Neural crest cell (in vitro differentiated cells): Measurements from ENCODE around the gene MAGI2. TPM values are rescaled to one million over a fixed set of nuclear protein-coding genes. Genes with fewer than 3 reads are reported as not detected.

Experiments used
- DNase-seq: peaks from one replicate; pipeline ENCODE4 v3.0.0; 2021; ENCODE audit warnings: low read depth, mixed read lengths, low spot score
- H3K27ac Mint-ChIP-seq: one replicate; pipeline ENCODE4 v1.8.0; 2021; ENCODE audit warnings: mild to moderate bottlenecking, mixed read lengths; ENCODE audit not compliant: unreplicated experiment
- H3K27me3 Mint-ChIP-seq: 2 replicates; pipeline ENCODE4 v1.8.0; 2021; ENCODE audit warnings: low read depth, mild to moderate bottlenecking, mixed read lengths
- H3K36me3 Mint-ChIP-seq: 2 replicates; pipeline ENCODE4 v1.8.0; 2021; ENCODE audit warnings: low read depth, mild to moderate bottlenecking, mixed read lengths
- H3K4me1 Mint-ChIP-seq: 2 replicates; pipeline ENCODE4 v1.8.0; 2021; ENCODE audit warnings: mixed read lengths
- H3K4me3 Mint-ChIP-seq: one replicate; pipeline ENCODE4 v1.8.0; 2021; ENCODE audit warnings: mild to moderate bottlenecking, mixed read lengths
- H3K9me3 Mint-ChIP-seq: 2 replicates; pipeline ENCODE4 v1.8.0; 2021; ENCODE audit warnings: mixed read lengths
- total RNA-seq: library from RNA; stranded (reverse); gene quantifications from 2 replicates; pipeline ENCODE4 v1.2.1, GENCODE V29; 2021
- TF ChIP-seq, protein P1 (sequence below): fragments of 200-600 bp; sonication (generic); conservative IDR thresholded peaks from 2 replicates; pipeline ENCODE4 v1.5.0; 2021; ENCODE audit warnings: antibody characterized with exemption, mild to moderate bottlenecking

Gene MAGI2
- total RNA-seq, 1 donor from 2014 or later: 10.0 TPM

GRCh38 chr7:79064187-79064823 lies 389.2 kb downstream of the MAGI2 start:
- DNase-seq: no peak
- no peaks in the 10 kb centered on the region for H3K4me1 Mint-ChIP-seq
- H3K9me3 Mint-ChIP-seq: peaks cover 3% of the 10 kb centered on the region
- TF ChIP-seq, protein P1, sequence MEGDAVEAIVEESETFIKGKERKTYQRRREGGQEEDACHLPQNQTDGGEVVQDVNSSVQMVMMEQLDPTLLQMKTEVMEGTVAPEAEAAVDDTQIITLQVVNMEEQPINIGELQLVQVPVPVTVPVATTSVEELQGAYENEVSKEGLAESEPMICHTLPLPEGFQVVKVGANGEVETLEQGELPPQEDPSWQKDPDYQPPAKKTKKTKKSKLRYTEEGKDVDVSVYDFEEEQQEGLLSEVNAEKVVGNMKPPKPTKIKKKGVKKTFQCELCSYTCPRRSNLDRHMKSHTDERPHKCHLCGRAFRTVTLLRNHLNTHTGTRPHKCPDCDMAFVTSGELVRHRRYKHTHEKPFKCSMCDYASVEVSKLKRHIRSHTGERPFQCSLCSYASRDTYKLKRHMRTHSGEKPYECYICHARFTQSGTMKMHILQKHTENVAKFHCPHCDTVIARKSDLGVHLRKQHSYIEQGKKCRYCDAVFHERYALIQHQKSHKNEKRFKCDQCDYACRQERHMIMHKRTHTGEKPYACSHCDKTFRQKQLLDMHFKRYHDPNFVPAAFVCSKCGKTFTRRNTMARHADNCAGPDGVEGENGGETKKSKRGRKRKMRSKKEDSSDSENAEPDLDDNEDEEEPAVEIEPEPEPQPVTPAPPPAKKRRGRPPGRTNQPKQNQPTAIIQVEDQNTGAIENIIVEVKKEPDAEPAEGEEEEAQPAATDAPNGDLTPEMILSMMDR: no peak
- no peaks in the 10 kb centered on the region for H3K27me3 Mint-ChIP-seq
- H3K4me3 Mint-ChIP-seq: no peak overlapping the region
- no peak overlapping the region for H3K27ac Mint-ChIP-seq
- no peaks in the 10 kb centered on the region for H3K36me3 Mint-ChIP-seq

- H3K9me3 Mint-ChIP-seq: peaks cover 3% of the 10 kb centered on the region
- TF ChIP-seq, protein P1: peak; percentile 35
- H3K4me1 Mint-ChIP-seq: no peaks in the 10 kb centered on the region
- no peak for DNase-seq
- no peak overlapping the region for H3K4me3 Mint-ChIP-seq
- no peaks in the 10 kb centered on the region for H3K36me3 Mint-ChIP-seq
- no peaks in the 10 kb centered on the region for H3K27me3 Mint-ChIP-seq
- no peak overlapping the region for H3K27ac Mint-ChIP-seq
Observed at GRCh38 chr7:79063019-79063698, 390.3 kb downstream of the MAGI2 start.

GRCh38 chr7:79060498-79060897 lies 393.0 kb downstream of the MAGI2 start:
- Mint-ChIP-seq H3K4me1 (no peaks in the 10 kb centered on the region), H3K27me3 (no peaks in the 10 kb centered on the region), H3K27ac (no peak overlapping the region), H3K4me3 (no peak overlapping the region), H3K9me3 (no peaks in the 10 kb centered on the region), H3K36me3 (no peaks in the 10 kb centered on the region)
- TF ChIP-seq, protein P1: no peak
- DNase-seq: no peak

DNA sequence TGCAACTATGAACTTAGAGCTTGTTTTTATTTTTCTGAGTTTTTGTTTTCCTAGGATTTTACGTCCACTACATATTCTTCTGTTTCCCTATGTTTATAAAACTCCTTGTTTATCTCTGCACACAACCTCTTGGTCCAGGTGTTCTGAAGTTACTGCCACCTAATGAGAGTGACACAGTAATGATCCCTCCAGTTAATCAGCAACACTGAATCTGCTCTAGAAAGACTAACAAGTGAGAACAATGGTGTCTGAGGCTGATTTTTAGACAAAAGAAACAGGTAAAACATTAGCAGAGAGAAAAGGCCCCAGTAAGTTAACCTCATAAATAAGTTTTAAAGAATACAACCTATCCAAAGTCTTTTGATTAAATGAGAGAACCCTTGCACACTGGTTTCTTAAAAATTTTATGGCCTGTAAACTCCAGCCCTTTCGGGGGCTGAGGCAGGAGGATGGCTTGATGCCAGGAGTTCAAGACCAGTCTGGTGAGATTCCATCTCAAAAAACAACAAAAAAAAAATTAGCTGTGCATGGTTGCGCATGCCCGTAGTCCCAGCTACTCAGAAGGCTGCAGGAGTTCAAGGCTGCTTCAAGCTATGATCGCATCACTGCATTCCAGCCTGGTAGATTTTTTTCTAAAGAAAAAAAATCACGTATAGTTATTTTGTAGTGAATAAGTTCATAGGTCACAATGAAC lies 397.6 kb downstream of the MAGI2 start:
- Mint-ChIP-seq H3K27me3 (no peaks in the 10 kb centered on the region), H3K27ac (no peak overlapping the region), H3K4me1 (peaks cover 4% of the 10 kb centered on the region), H3K36me3 (peaks cover 3% of the 10 kb centered on the region), H3K9me3 (no peaks in the 10 kb centered on the region), H3K4me3 (no peak overlapping the region)
- no peak for DNase-seq
- TF ChIP-seq, protein P1: no peak

DNA sequence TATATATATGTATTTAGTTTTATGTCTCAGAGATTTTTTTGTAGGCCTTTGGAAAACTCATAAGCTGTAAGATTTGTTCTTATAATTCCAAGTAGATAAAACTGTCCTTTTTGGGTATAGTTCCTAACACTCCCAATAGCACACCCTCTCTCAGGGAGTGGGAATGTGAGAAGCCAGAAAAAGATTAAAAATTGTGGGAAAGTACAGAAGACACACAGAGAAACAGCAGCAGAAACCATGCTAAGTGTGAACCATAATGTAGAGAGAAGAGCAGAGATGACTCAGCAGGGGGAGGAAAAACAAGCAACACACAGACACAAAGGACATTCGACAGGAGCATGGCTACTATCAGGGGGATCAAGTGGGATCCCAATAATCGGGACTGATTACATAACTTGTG lies 401.6 kb downstream of the MAGI2 start:
- peaks cover 3% of the 10 kb centered on the region for H3K36me3 Mint-ChIP-seq
- peaks cover 10% of the 10 kb centered on the region for H3K4me1 Mint-ChIP-seq
- no peaks in the 10 kb centered on the region for H3K27me3 Mint-ChIP-seq
- TF ChIP-seq, protein P1: no peak
- no peaks in the 10 kb centered on the region for H3K9me3 Mint-ChIP-seq
- peak overlapping the region; percentile 5 for H3K27ac Mint-ChIP-seq
- no peak overlapping the region for H3K4me3 Mint-ChIP-seq
- no peak for DNase-seq
